K562 (cell line): ENCODE results near the gene PPP3CA.

Experiments
- BRCA1 ChIP-seq, 2 experiments: fragments of 450-650 bp in 1 of 2; sonication (generic) in 1 of 2; formaldehyde crosslinking in 1 of 2; IDR thresholded peaks; 2 replicates each; pipeline versions ENCODE4 v1.5.0 to v1.6.1; 2017 to 2020; ENCODE audit warnings: mild to moderate bottlenecking in 1 of 2, missing genetic modification reagents in 1 of 2
- CTCF ChIP-seq, 3 experiments: IDR thresholded peaks in 2 of 3; conservative IDR thresholded peaks in 1 of 3; 2 replicates each; pipeline ENCODE4 v1.5.1; 2011 to 2012; ENCODE audit warnings: low read length in 3 of 3, mild to moderate bottlenecking in 3 of 3, control low read depth in 2 of 3, improper control_type of control experiment in 1 of 3, inconsistent platforms in 1 of 3, low read depth in 1 of 3, mixed read lengths in 1 of 3, moderate library complexity in 1 of 3; ENCODE audit not compliant: insufficient read depth in 2 of 3
- EP300 ChIP-seq: IDR thresholded peaks from 2 replicates; pipeline ENCODE4 v1.6.1; 2012; ENCODE audit warnings: low read length, improper control_type of control experiment
- MAFF ChIP-seq: IDR thresholded peaks from 2 replicates; pipeline ENCODE4 v1.6.1; 2012; ENCODE audit warnings: low read length, improper control_type of control experiment
- MTA1 ChIP-seq: fragments of 450-650 bp; IDR thresholded peaks from 2 replicates; pipeline ENCODE4 v1.6.1; 2017; ENCODE audit warnings: borderline replicate concordance
- NR2C1 ChIP-seq, 2 experiments: fragments of 450-650 bp; IDR thresholded peaks; 2 replicates each; pipeline ENCODE4 v1.6.1; 2017; ENCODE audit warnings: mild to moderate bottlenecking in 2 of 2, antibody characterized with exemption in 1 of 2, inconsistent platforms in 1 of 2, missing compliant biosample characterization in 1 of 2, missing genetic modification characterization in 1 of 2
- SREBF1 ChIP-seq: fragments of 150-350 bp; IDR thresholded peaks from 2 replicates; pipeline ENCODE4 v1.6.1; 2014; ENCODE audit warnings: antibody characterized with exemption, low read depth, low read length, borderline replicate concordance
- TCF3 ChIP-seq: sonication (generic); formaldehyde crosslinking; IDR thresholded peaks from 2 replicates; pipeline ENCODE4 v1.4.0; 2020; ENCODE audit warnings: mild to moderate bottlenecking, missing genetic modification reagents
- ZFP36 ChIP-seq: fragments of 150-350 bp; IDR thresholded peaks from 2 replicates; pipeline ENCODE4 v1.6.1; 2018; ENCODE audit warnings: low read length, low read depth; ENCODE audit not compliant: partially characterized antibody
- ZNF354B ChIP-seq: fragments of 250-450 bp; sonication (Bioruptor Pico); IDR thresholded peaks from 2 replicates; pipeline ENCODE4 v1.4.0; 2020
- ZNF586 ChIP-seq: fragments of 450-650 bp; formaldehyde crosslinking; conservative IDR thresholded peaks from 2 replicates; pipeline ENCODE4 v1.4.0; 2020; ENCODE audit warnings: mild to moderate bottlenecking, moderate library complexity
- TF ChIP-seq, protein P1 (sequence below): sonication (generic); formaldehyde crosslinking; IDR thresholded peaks from 2 replicates; pipeline ENCODE4 v1.8.1; 2022; ENCODE audit warnings: missing genetic modification reagents
- TF ChIP-seq, protein P2 (sequence below): fragments of 200-400 bp; formaldehyde crosslinking; IDR thresholded peaks from 2 replicates; pipeline ENCODE4 v1.6.1; 2017; ENCODE audit warnings: mild to moderate bottlenecking, low read depth, low read length, moderate library complexity

GRCh38 chr4:101103381-101104142 is 243.8 kb downstream of the PPP3CA start:
- TF ChIP-seq ZNF586 (CRISPR knock-in tag) (no peak), TCF3 (CRISPR knock-in tag) (no peak), ZFP36 (no peak), SREBF1 (no peak), MAFF (no peak), NR2C1 (IDR thresholded peaks at IDR 0.05) (no peak), NR2C1 (tag; IDR thresholded peaks at IDR 0.05) (no peak), CTCF (IDR thresholded peaks at IDR 0.05 in 2 of 3, conservative IDR thresholded peaks at IDR 0.05 in 1 of 3; ENCODE audit: insufficient read depth in 2 of 3, low read depth in 1 of 3, low read length in 3 of 3) (no peak), MTA1 (no peak), EP300 (no peak), BRCA1 (IDR thresholded peaks at IDR 0.05) (no peak), BRCA1 (CRISPR knock-in tag; IDR thresholded peaks at IDR 0.05) (no peak), ZNF354B (CRISPR knock-in tag) (no peak)
- TF ChIP-seq, protein P1, sequence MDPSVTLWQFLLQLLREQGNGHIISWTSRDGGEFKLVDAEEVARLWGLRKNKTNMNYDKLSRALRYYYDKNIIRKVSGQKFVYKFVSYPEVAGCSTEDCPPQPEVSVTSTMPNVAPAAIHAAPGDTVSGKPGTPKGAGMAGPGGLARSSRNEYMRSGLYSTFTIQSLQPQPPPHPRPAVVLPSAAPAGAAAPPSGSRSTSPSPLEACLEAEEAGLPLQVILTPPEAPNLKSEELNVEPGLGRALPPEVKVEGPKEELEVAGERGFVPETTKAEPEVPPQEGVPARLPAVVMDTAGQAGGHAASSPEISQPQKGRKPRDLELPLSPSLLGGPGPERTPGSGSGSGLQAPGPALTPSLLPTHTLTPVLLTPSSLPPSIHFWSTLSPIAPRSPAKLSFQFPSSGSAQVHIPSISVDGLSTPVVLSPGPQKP (CRISPR knock-in tag) = no peak
- TF ChIP-seq, protein P2, sequence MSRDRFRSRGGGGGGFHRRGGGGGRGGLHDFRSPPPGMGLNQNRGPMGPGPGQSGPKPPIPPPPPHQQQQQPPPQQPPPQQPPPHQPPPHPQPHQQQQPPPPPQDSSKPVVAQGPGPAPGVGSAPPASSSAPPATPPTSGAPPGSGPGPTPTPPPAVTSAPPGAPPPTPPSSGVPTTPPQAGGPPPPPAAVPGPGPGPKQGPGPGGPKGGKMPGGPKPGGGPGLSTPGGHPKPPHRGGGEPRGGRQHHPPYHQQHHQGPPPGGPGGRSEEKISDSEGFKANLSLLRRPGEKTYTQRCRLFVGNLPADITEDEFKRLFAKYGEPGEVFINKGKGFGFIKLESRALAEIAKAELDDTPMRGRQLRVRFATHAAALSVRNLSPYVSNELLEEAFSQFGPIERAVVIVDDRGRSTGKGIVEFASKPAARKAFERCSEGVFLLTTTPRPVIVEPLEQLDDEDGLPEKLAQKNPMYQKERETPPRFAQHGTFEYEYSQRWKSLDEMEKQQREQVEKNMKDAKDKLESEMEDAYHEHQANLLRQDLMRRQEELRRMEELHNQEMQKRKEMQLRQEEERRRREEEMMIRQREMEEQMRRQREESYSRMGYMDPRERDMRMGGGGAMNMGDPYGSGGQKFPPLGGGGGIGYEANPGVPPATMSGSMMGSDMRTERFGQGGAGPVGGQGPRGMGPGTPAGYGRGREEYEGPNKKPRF = no peak
